CD4-positive, alpha-beta T cell treated with Interleukin-12 subunit alpha and Interleukin-12 subunit beta, for 1 hour (primary cell): ENCODE measurements around the gene CTXN3.

Experiments used
- DNase-seq: peaks from one replicate; pipeline ENCODE4 v3.0.0-alpha.2; 2020

The CTXN3 gene

GRCh38 chr5:127649018-127649439 lies at the start of gene CTXN3:
Gene CTXN3 (plus strand): TSS chr5:127649082. CDS start chr5:127657522, 8,440 bp downstream.
- no peak for DNase-seq

DNA sequence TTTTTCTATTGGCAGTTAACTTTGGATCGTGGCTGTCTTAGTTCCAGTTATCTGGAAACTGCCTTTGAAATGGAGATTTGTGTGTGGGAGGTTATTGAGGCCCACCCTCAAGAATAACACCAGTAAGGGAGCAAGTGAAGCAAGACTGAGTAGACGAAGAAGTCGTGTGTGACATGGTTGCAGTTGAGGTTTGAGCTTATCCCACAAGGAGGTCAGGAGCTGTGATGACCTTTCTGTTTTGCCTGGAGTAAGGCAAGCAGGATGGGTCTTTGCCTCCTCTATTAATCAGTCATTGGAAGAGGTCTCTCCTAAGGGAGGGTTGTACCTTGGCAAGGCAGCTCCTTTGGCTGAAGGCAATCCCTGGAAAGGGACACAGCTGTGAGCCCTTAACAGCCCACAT lies 49.6 kb upstream of the CTXN3 start:
- DNase-seq: no peak

GRCh38 chr5:127599847-127600246 lies 49.0 kb upstream of the CTXN3 start:
- DNase-seq: no peak

GRCh38 chr5:127601111-127601510 lies 47.8 kb upstream of the CTXN3 start:
- no peak for DNase-seq

DNA sequence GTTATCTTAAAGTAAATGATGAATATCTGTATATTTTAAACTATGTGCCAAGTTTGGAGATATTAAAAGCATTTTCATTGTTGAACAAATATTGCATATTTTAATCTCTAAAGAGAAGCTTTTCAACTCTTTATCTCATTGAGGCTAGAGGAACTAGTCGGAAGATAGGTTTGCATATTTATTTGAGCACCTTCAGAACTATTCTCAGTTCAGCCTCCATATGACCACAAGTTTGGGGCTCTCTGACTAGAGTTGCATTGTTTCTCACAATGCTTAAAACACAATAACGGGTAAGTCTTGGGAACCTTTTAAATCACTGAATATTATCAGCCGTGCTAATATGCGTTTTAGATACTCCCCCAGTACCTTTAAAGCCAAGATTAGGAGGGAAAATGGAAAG lies 47.3 kb upstream of the CTXN3 start:
- no peak for DNase-seq

- DNase-seq: no peak
Measured at GRCh38 chr5:127602481-127602880, 46.4 kb upstream of the CTXN3 start.

- DNase-seq: no peak
Measured at GRCh38 chr5:127602896-127603844, 45.7 kb upstream of the CTXN3 start.

DNA sequence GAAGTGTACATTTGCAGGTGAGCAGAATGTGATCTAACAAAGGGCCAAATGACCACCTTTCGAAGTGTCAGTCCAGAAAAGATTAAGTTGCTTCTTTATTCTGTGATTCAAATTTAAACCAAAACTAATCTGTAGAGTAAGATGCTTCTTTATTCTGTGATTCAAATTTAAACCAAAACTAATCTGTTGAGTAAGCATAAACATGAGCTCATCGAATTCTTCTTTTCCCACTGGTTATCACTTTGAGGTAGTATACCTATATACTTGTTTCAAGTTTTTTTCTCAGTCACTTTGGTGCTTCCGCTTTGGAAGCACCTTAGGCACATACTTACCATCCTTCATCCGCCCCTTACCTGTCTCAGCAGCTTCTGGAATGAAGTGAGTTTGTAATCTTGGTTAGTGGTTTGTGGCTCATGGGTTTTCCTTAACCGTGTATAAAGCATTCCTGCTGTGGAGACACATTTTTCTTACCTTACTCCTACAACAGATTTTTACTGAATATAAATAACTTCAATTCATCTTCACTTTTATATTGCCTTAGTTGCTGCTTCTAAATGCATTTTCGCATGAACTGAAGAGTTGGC lies 40.7 kb upstream of the CTXN3 start:
- DNase-seq: no peak

- DNase-seq: no peak
Measured at GRCh38 chr5:127609011-127609410, 39.9 kb upstream of the CTXN3 start.

- no peak for DNase-seq
Measured at GRCh38 chr5:127609957-127610356, 38.9 kb upstream of the CTXN3 start.

DNA sequence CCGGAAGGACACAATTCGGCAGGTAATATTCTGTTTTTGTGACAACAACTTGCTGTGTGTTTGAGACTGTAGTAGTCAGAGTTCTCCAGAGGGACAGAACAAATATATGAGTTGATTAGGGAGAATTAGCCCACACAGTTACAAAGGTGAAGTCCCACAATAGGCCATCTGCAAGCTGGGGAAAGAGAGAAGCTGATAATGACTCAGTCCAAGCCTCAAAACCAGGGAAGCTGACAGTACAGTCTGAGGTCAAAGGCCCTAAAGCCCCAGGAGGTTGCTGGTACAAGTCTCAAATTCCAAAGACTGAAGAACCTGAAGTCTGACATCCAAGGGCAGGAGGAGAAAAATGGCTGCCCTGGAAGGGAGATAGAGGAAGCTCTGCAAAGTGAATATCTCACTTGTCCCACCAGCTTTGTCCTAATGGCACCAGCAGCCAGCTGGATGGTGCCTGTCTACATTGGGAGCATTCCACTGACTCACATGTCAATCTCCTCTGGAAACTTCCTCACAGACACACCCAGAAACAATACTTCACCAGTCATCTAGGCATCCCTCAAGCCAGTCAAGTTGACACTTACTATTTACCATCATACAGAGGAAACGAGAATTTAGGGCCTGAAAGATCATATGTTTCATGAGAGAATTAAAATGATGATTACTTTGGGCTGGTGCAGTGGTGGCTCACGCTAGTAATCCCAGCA lies 36.3 kb upstream of the CTXN3 start:
- DNase-seq: no peak

DNA sequence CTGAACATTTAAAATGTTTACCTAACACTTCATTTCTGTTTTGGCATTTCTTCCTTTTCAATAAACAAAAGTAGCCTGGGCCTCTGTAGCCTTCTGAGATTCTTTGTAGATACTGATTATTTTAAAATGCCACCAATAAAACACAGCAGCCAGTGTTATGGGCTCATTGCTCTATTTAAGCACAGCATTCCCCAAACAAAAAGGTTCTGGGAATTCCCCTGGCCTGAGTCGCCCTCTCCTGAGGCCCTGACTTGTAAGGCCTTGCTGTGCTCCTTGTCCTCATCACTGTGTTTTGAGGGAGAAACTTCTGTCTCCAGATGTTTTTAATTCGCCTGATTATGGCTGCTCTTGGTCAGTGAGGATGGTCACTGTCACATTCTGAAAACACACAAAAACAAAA lies 33.0 kb upstream of the CTXN3 start:
- no peak for DNase-seq

- no peak for DNase-seq
Measured at GRCh38 chr5:127619908-127620479, 28.9 kb upstream of the CTXN3 start.

DNA sequence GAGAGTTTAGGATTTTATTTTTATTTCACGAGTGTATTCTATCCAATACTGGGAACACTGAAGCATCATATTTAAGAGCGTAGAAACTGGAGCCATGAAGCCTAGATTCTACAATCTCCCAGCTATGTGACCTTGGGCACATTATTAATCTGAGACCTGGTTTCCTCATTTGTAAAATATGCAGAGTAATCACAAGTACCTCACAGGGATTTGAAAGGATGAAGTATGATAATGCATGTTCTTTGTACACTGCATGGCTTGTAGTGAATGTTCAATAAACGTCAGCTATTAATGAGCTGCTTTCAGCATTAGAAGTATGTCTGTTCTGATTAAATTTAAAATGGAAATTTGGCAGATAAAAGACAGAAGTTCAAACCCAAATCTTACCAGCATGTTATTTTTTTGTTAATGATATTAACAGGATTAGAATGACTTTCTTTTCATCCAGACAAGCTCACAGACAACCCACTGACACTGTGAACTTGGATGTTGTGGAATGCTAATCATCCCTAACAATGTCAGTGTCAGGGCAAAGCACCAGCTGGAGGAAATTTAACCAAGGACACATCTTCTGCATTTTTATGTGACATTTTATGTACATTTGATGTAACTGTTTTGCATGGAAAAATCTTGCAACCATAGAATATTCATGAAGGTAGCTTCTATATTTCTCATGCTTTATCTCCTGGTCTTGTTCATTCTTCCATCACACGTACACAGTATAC lies 27.1 kb upstream of the CTXN3 start:
- DNase-seq: no peak

GRCh38 chr5:127634007-127634406 lies 14.9 kb upstream of the CTXN3 start:
- no peak for DNase-seq

DNA sequence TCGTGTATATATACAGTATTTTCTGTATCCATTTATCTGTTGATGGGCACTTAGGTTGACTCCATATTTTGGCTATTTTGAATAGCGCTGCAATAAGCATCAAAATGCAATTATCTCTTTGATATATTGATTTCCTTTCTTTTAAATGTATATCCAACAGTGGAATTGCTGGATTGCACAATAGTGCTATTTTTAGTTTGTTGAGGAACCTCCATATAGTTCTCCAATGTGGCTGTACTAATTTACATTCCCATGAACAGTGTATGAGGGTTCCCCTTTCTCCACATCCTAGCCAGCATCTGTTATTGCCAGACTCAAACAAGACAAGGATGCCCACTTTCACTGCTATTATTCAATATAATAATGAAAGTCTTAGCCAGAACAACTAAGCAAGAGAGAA lies 9.1 kb upstream of the CTXN3 start:
- no peak for DNase-seq

DNA sequence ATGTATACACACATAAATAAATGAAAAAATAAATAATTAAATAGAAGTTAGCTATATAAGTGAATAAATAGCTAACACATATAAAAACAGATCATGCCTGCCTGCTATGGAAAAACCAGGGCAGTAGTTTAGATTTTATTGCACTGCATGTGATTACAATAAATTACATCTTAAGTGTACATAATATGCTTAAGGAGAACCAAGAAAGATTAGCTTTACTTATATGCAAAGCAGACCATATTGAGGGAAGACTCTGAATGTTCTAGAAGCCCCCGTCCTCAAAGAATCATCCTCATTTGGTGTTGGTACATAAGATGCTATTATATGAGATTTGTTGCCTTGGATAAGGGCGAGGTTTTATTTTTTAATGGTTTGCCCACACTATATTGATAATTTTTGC lies 5.9 kb upstream of the CTXN3 start:
- DNase-seq: no peak

DNA sequence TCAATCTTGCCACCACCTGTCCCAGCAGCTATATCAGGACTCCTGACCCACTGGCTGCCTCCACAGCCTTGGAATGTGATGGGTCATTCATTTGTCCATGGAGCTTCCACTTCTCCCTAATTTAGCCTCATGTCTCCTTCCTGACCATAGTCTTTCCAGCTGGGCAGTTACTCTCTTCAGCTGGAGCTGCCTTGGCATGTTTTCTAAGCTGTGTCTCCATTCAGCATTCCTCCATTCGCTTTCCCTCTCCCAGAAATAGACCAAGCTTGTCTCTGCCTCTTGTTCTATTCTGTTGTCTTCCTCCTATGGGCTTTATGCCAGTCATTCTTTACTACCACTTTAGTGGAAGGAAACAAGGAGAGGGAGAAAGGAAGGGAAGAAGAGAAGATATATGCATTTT lies 5.3 kb upstream of the CTXN3 start:
- no peak for DNase-seq

- no peak for DNase-seq
Measured at GRCh38 chr5:127645300-127645726, 3.6 kb upstream of the CTXN3 start.

GRCh38 chr5:127647361-127647958 lies 1.4 kb upstream of the CTXN3 start:
- no peak for DNase-seq

DNA sequence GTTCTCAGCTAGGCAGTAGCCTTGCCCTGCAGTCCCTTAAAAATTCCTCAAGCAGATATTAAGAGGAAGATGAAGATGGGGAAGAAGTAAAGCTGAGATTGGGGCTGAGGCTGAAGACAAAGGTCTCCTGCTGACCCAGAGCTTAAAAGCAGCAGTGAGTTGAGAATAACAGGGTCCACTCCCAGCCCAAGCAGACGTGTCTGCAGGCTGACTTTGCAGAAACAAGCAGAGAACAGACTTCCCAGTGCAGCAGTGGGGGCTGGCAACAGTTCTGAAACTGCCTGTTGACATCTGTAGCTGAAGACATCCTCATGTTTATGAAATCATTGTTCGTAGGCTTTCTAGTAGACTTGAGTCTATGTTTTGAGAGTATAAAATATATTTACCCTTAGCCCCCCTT lies 1.1 kb downstream of the CTXN3 start:
- no peak for DNase-seq

DNA sequence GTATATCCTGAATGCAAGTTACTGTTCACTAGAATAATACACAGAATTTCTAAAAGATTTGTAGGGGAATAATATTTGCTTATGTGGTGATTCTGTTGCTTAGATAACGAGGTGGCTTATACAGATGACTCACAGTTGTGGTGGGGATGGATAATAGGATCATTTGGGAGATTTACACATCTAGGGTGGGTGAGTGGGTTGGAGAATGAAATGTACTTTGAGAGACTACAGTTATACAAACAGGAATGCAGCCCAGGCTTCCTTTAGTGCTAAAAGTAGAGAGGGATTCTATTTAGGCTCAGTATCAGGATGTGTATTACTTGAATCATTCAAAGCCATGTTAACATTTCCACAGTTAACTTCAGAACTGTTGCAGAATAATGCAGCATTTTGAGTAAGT lies 1.8 kb downstream of the CTXN3 start:
- no peak for DNase-seq
